AG09309 (cell line): Measurements from ENCODE around the gene PRDM16.

Experiments
- DNase-seq: peaks from one replicate; pipeline ENCODE4 v3.0.0-alpha.2; 2010; ENCODE audit warnings: low read depth
- H3K4me3 ChIP-seq: 2 replicates; pipeline ENCODE4 v1.5.1; 2011; ENCODE audit warnings: mild to moderate bottlenecking, low read depth, low read length, moderate library complexity; ENCODE audit not compliant: control insufficient read depth
- TF ChIP-seq, protein P1 (sequence below): IDR thresholded peaks from 2 replicates; pipeline ENCODE4 v1.5.1; 2011; ENCODE audit warnings: mild to moderate bottlenecking, low read depth, low read length, inconsistent platforms; ENCODE audit not compliant: insufficient read depth, control insufficient read depth; ENCODE audit errors: missing control alignments

PRDM16 gene

DNA sequence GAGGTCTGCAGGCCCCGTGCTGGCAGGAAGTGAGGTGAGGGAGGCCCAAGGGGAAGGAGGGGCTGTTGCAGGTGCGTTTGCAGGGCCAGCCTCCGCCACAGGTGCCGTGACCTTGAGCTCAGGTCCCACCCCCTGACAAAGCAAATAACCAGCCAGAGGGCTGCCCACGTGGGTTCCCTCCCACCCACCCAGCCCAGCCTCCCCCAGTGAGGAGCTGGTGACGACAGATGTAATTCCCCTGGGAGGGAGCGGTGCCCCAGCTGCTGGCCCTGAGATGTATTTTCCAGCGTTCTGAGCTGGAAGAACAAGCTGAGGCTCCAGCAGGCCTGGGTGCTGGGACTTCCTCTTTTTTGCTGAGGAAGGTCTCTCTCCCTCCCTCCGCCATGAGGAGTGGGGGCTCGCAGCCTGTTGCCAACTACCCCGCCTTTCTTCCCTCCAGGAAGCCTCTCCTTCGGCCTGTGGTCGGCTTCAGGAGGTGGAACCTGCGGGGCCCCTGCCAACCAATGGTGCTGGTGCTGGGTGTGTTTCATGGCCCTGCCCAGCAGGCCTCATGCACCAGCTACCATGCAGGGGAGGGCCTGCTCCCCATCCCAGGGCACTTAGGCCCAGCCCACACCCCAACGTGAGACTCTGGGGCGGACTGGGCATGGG, 153.2 kb downstream of the PRDM16 start:
- DNase-seq = no peak
- TF ChIP-seq, protein P1, sequence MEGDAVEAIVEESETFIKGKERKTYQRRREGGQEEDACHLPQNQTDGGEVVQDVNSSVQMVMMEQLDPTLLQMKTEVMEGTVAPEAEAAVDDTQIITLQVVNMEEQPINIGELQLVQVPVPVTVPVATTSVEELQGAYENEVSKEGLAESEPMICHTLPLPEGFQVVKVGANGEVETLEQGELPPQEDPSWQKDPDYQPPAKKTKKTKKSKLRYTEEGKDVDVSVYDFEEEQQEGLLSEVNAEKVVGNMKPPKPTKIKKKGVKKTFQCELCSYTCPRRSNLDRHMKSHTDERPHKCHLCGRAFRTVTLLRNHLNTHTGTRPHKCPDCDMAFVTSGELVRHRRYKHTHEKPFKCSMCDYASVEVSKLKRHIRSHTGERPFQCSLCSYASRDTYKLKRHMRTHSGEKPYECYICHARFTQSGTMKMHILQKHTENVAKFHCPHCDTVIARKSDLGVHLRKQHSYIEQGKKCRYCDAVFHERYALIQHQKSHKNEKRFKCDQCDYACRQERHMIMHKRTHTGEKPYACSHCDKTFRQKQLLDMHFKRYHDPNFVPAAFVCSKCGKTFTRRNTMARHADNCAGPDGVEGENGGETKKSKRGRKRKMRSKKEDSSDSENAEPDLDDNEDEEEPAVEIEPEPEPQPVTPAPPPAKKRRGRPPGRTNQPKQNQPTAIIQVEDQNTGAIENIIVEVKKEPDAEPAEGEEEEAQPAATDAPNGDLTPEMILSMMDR = no peak
- H3K4me3 ChIP-seq = no peak overlapping the region

DNA sequence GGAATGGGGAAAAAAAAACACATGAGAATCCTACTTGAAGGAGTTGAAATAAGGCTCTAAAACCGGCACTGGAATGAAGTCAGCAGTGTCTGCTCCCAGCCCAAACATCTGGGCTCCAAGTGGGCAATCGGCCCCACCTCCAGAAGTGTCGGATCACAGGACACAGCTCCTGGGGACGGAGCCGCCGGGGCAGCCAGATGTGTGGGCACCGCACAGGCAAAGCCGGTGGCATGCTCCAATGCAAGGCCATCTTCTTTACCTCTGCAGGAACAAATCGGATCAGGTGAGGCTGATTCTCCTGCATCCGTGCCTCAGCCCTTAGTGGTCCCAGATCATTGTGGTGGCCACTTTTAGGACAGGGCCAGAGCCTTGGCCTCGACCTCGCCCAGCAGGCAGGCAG, 156.7 kb downstream of the PRDM16 start:
- TF ChIP-seq, protein P1 = no peak

GRCh38 chr1:3226191-3226590, 157.2 kb downstream of the PRDM16 start:
- TF ChIP-seq, protein P1 = no peak
- DNase-seq = no peak
- H3K4me3 ChIP-seq = no peak overlapping the region

More for the DNA sequence above, 156.7 kb downstream of the PRDM16 start:
- DNase-seq = no peak
- H3K4me3 ChIP-seq = no peak overlapping the region

DNA sequence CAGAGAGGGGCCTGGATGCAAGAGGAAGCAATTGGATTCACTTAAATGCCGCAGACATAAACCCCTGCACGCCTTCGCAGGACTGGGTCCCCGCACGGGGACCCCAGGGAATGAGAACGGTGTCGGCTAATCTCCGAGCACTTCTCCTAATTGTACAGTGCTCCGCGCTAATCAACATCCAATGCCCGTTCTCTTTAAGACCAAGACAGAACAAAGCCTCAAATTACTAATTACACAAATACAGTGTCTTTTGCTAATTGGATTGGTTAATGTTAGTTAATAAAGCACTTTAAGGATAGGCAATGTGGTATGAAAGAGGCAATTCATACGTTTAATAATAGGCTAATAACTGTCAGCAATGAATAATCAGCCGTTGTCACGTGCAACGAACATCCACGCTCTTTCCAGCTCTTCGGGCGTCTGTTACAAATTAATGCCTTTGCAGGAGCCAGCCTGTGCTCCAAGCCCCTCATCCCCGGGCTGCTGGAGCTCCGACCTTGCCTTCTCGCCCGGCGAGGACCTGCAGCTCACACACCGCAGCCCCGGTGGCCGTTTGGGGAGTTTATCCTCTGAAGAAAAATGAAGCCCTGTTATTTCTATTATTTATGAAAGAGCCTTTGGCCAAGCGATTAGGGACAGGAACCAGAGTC, 157.8 kb downstream of the PRDM16 start:
- H3K4me3 ChIP-seq = no peak overlapping the region
- DNase-seq = no peak
- TF ChIP-seq, protein P1 = no peak

- TF ChIP-seq, protein P1 = no peak
- H3K4me3 ChIP-seq = no peak overlapping the region
- DNase-seq = no peak
Measured at GRCh38 chr1:3227351-3227704, 158.3 kb downstream of the PRDM16 start.

- H3K4me3 ChIP-seq = no peak overlapping the region
- TF ChIP-seq, protein P1 = no peak
- DNase-seq = no peak
Measured at GRCh38 chr1:3227893-3228292, 158.9 kb downstream of the PRDM16 start.
